Measurements from ENCODE around the gene RABGAP1L.
A peak's percentile ranks its signal among the peaks of the same experiment; 100 is the strongest.
"Not testable (repeated sequence)": the region's sequence is repeated elsewhere in the genome, so short reads cannot be mapped to it uniquely, and the experiment has no call there.

RABGAP1L gene

DNA sequence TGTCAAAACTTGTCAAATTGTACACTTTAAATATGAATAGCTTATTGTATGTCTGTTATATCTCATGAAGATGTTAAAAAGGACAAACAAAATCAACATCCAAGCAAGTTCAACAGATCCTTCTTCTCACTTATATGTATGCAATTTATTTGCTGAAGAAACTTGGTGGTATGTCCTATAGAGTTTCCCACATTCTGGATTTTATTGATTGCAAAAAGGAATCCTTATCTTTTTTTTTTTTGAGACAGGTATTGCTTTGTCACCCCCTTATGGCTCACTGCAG, 5.6 kb upstream of the RABGAP1L start:
- no peak for DNase-seq

DNA sequence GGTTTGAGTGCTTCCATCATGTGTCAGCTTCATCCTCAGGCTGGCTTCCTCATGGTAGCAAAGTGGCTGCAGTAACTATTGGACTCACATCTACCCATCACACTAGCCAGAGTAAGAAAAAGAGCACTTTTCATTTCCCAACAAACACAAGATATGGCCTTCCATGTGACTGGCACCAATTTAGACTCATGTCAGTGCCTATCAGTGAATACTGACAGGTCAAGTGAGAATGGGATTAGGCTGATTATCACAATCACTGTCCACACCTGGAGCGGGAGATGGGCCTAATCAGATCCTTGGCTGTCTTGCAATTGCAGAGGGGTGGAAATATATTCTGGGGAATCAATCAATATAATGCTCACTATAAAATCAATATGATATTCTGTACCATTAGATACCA, 2.9 kb upstream of the RABGAP1L start:
- no peak for DNase-seq

DNA sequence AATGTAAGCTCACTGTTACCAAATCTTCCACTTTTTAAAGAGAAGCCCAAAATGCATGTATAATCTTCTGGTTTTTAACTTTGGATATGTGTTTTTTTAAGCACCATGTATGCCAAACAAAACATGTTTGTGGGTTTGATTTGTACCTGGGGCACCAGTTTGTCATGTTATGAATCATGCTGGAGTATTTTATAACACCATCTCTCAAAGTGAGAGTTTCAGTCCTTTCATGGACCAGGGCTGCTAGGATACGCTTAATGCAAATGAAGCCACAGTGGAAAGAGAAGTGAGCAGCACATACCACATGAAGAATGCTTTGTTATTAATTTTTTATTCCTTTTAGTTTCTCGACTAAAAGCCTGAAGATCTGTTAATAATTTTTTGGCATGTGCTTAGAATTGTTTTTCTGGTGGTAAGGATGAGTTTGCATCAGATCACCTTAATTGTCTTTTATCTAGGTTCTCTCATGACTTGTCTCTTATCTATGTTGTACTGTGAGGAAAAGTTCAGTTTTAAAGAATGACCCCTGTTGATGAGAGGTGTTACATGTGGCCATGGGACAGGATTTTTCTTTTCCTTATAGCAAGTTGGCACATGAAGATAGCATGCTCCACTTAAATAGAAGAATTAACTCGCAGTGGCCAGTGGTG, 2.0 kb upstream of the RABGAP1L start:
- no peak for DNase-seq

- DNase-seq, result peak; percentile 33 to 66
Measured at GRCh38 chr1:174158767-174159251, 511 bp upstream of the RABGAP1L start.

DNA sequence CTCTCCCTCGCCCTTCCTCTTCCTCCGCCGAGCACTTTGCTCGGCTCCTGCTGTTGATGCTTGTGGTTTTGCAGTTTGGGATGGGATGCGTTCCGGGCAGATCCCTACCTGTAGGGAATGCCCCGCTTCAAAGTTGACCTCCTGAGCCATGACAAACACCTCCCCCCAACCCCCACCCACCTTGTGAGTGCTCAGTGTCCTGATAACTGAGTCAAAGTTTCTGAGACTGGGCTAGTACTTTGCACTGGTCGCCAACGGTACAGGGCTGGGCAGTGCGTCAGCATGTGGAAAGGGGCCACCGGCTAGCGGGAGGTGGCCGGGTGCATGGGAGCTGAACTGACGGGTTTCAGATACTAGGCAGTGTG, 771 bp downstream of the RABGAP1L start:
- no peak for DNase-seq

GRCh38 chr1:174160603-174161002, 1.3 kb downstream of the RABGAP1L start:
- DNase-seq, result no peak

DNA sequence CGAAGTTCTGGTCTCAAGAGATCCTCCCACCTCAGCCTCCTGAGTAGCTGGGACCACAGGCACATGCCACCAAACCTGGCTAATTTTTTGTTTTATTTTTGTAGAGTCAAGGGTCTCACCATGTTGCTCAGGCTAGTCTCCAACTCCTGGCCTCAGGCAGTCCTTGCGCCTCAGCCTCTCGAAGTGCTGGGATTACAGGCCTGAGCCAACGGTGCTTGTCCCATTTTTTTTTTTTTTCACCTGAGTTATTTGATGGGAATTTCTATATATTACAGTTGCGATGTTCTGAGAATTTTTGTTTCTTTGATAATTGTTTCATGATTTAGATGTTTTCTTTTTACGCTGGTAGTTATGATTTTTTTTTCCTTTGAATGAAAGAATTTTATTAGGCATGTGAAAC, 2.5 kb downstream of the RABGAP1L start:
- no peak for DNase-seq

- DNase-seq, result no peak
Measured at GRCh38 chr1:174164826-174165225, 5.5 kb downstream of the RABGAP1L start.

GRCh38 chr1:174165471-174166137, 6.3 kb downstream of the RABGAP1L start:
- DNase-seq, result no peak

- no peak for DNase-seq
Measured at GRCh38 chr1:174166530-174167264, 7.4 kb downstream of the RABGAP1L start.

GRCh38 chr1:174167265-174167803, 8.0 kb downstream of the RABGAP1L start:
- no peak for DNase-seq

GRCh38 chr1:174169342-174169741, 10.0 kb downstream of the RABGAP1L start:
- no peak for DNase-seq

DNA sequence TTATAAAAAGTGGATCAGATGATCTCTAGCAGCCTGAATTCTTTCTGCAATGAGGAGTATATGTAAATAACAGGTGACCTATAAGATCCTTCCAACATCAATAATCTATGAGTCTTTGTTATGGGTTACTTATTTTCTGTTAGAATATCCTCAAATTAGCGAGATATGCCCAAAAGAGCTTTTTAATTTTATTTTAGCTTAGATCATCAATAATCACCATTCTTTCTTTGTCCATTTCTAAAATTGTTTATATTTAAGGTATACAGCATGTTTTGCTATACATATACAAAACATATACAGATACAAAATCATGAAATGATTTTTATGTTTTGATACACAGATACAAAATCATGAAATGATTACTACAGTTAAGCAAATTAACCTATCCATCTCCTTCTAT, 11.8 kb downstream of the RABGAP1L start:
- no peak for DNase-seq

GRCh38 chr1:174174461-174175329, 15.4 kb downstream of the RABGAP1L start:
- DNase-seq, result no peak

DNA sequence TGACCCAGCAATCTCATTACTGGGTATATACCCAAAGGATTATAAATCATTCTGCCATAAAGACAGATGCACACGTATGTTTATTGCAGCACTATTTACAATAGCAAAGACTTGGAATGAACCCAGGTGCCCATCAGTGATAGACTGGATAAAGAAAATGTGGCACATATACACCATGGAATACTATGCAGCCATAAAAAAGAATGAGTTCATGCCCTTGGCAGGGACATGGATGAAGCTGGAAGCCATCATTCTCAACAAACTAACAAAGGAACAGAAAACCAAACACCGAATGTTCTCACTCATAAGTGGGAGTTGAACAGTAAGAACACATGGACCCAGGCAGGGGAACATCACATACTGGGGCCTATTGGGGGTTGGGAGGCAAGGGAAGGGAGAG, 19.1 kb downstream of the RABGAP1L start:
- not testable (repeated sequence) for DNase-seq

DNA sequence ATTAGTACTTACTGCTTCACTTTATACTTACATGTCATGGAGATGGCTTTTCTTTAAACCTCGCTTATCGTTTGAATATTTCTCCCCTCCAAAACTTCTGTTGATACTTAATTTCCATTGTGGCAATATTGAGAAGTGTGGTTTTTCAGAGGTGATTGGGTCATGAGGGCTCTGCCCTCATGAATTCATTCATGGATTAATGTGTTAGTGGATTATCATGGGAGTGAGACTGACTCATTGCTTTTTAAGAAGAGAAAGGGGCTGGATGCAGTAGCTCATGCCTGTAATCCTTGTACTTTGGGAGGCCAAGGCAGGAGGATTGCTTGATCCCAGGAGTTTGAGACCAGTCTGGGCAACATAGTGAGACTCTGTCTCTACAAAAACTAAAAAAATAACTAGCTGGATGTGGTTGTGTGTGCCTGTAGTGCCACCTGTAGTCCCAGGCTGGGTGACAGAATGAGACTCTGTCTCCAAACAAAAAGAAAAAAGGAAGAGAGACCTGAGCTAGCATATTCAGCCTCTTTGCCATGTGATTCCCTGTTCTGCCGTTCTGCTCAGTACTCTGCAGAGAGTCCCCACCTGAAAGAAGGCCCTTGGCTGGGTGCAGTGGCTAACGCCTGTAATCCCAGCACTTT, 30.2 kb downstream of the RABGAP1L start:
- DNase-seq, result no peak

GRCh38 chr1:174190691-174191199, 31.4 kb downstream of the RABGAP1L start:
- no peak for DNase-seq

DNA sequence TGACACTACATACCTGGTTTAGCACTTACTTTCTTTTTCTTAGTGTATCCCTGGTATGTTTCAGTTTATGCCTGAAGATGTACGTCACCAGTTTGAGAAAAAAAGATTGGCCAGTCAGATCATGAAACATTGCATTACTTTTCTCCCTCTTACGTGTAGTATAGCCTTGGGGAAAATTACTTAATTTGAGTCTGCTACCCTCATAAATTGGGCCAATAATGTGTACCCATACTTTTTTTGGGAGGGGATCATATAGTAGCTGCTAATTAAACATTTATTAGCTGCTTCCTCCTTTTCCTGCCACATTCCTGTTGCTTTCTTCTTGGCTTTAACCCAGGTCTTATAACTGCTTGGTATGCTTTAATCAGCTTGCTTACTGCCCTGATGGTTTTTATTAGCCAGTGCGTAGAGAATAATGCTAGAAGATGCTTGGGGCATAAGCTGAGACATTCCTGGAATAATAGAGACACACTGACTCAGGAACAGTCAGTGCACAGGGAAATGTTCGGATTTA, 32.1 kb downstream of the RABGAP1L start:
- peak in 1 of 2 donors; percentile 6 for DNase-seq

- DNase-seq, result no peak
Measured at GRCh38 chr1:174194461-174194860, 35.1 kb downstream of the RABGAP1L start.

DNA sequence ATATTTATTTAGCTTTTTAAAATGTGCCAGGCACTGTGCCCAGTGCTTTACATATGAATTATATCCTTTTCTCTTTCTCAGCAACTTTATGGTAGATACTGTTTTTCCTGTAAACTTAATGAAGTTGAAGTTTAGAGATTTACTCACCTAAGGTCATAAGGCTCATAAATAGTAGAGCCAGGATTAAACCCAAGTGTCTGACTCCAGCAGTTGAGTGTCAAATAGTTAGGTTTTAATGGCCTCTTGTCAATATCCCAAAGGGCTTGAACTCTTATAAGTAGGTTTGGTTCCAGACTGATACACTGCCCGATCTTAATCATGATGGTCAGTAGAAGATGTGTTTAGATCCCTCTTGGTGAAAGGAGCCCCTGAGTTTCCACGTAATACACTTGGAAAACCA, 37.8 kb downstream of the RABGAP1L start:
- DNase-seq, result no peak

GRCh38 chr1:174197547-174197946, 38.2 kb downstream of the RABGAP1L start:
- no peak for DNase-seq

- DNase-seq, result no peak
Measured at GRCh38 chr1:174198202-174198601, 38.9 kb downstream of the RABGAP1L start.

Measured in CD4-positive, alpha-beta T cell treated with Interleukin-1 beta for 1 hour (primary cell).